WTC11 (cell line): Measurements from ENCODE around the gene PLCXD1. TPM values are rescaled to one million over a fixed set of nuclear protein-coding genes. Genes with fewer than 3 reads are reported as not detected.

ENCODE experiments used
- ATAC-seq: fragments of 200-7000 bp; cut with Tn5 transposase; 2 replicates; pipeline ENCODE4 v1.10.0; 2021; ENCODE audit warnings: mild to moderate bottlenecking, moderate library complexity
- CTCF ChIA-PET: fragments of 300-600 bp; sonication (Branson Sonifier 250); formaldehyde crosslinking; loops from one replicate; lab custom pipeline; 2021; ENCODE audit warnings: antibody characterized with exemption; lab: Charles Lee
- POLR2A ChIA-PET: fragments of 350-600 bp; sonication (Branson Sonifier 250); formaldehyde crosslinking; loops from one replicate; lab custom pipeline; 2021; ENCODE audit warnings: antibody characterized with exemption; lab: Charles Lee
- DNase-seq: peaks from one replicate; pipeline ENCODE4 v3.0.0; 2021; ENCODE audit warnings: low spot score
- H3K27ac Mint-ChIP-seq: 2 replicates; pipeline ENCODE4 v1.8.0; 2021; ENCODE audit warnings: mixed read lengths
- H3K27me3 Mint-ChIP-seq: 2 replicates; pipeline ENCODE4 v1.8.0; 2021; ENCODE audit warnings: low read depth, mild to moderate bottlenecking, moderate library complexity, mixed read lengths
- H3K36me3 Mint-ChIP-seq: 2 replicates; pipeline ENCODE4 v1.8.0; 2021; ENCODE audit warnings: mixed read lengths
- H3K4me1 Mint-ChIP-seq: 2 replicates; pipeline ENCODE4 v1.8.0; 2022; ENCODE audit warnings: mixed read lengths
- H3K4me3 Mint-ChIP-seq: 2 replicates; pipeline ENCODE4 v1.8.0; 2021; ENCODE audit warnings: mild to moderate bottlenecking, moderate library complexity, mixed read lengths
- H3K9me3 Mint-ChIP-seq: 2 replicates; pipeline ENCODE4 v1.8.0; 2021; ENCODE audit warnings: mixed read lengths
- CTCF ChIP-seq: fragments of 200-600 bp; IDR thresholded peaks from 2 replicates; pipeline ENCODE4 v1.8.0; 2022; ENCODE audit warnings: antibody characterized with exemption
- GABPB1 ChIP-seq: sonication (generic); formaldehyde crosslinking; IDR thresholded peaks from 2 replicates; pipeline ENCODE4 v1.8.1; 2023; ENCODE audit warnings: mild to moderate bottlenecking, missing genetic modification reagents
- JAZF1 ChIP-seq: fragments of 250-450 bp; sonication (Bioruptor Pico); IDR thresholded peaks from 2 replicates; pipeline ENCODE4 v1.9.0; 2021; ENCODE audit warnings: moderate library complexity, mild to moderate bottlenecking, inconsistent platforms
- MXD4 ChIP-seq: fragments of 250-450 bp; sonication (Bioruptor Pico); IDR thresholded peaks from 2 replicates; pipeline ENCODE4 v1.8.0; 2021; ENCODE audit warnings: mild to moderate bottlenecking, moderate library complexity, borderline replicate concordance
- NFE2L1 ChIP-seq: sonication (generic); formaldehyde crosslinking; IDR thresholded peaks from 2 replicates; pipeline ENCODE4 v1.8.1; 2023; ENCODE audit warnings: missing genetic modification reagents
- OVOL2 ChIP-seq: fragments of 250-450 bp; sonication (Bioruptor Pico); IDR thresholded peaks from 2 replicates; pipeline ENCODE4 v1.9.0; 2021; ENCODE audit warnings: mild to moderate bottlenecking, borderline replicate concordance
- RELA ChIP-seq: sonication (generic); formaldehyde crosslinking; IDR thresholded peaks from 2 replicates; pipeline ENCODE4 v1.8.1; 2022; ENCODE audit warnings: missing genetic modification reagents, mild to moderate bottlenecking, borderline replicate concordance
- SMAD4 ChIP-seq: sonication (generic); formaldehyde crosslinking; IDR thresholded peaks from 2 replicates; pipeline ENCODE4 v1.8.0; 2022; ENCODE audit warnings: mild to moderate bottlenecking, missing genetic modification reagents
- SOX15 ChIP-seq: fragments of 250-450 bp; sonication (Bioruptor Pico); IDR thresholded peaks from 2 replicates; pipeline ENCODE4 v1.9.0; 2021; ENCODE audit warnings: mild to moderate bottlenecking
- SP1 ChIP-seq: sonication (generic); formaldehyde crosslinking; conservative IDR thresholded peaks from 2 replicates; pipeline ENCODE4 v1.8.1; 2022; ENCODE audit warnings: missing genetic modification reagents
- TEAD1 ChIP-seq: sonication (generic); formaldehyde crosslinking; IDR thresholded peaks from 2 replicates; pipeline ENCODE4 v1.8.0; 2022; ENCODE audit warnings: mild to moderate bottlenecking, missing genetic modification reagents
- ZNF138 ChIP-seq: sonication (generic); formaldehyde crosslinking; conservative IDR thresholded peaks from 2 replicates; pipeline ENCODE4 v1.8.1; 2022; ENCODE audit warnings: mild to moderate bottlenecking, moderate library complexity, missing genetic modification reagents
- ZNF396 ChIP-seq: fragments of 250-450 bp; sonication (Bioruptor Pico); IDR thresholded peaks from 2 replicates; pipeline ENCODE4 v1.8.0; 2021; ENCODE audit warnings: mild to moderate bottlenecking, moderate library complexity, borderline replicate concordance
- ZNF512 ChIP-seq: sonication (generic); formaldehyde crosslinking; IDR thresholded peaks from 2 replicates; pipeline ENCODE4 v1.8.1; 2022; ENCODE audit warnings: missing genetic modification reagents, borderline replicate concordance
- total RNA-seq: library from RNA; stranded (reverse); gene quantifications from 3 replicates; pipeline ENCODE4 v1.2.3, GENCODE V29; 2021
- TF ChIP-seq, protein P1 (sequence below): sonication (generic); formaldehyde crosslinking; IDR thresholded peaks from 2 replicates; pipeline ENCODE4 v1.8.1; 2023; ENCODE audit warnings: mild to moderate bottlenecking, missing genetic modification reagents, moderate library complexity
- TF ChIP-seq, protein P2 (sequence below): sonication (generic); formaldehyde crosslinking; IDR thresholded peaks from 2 replicates; pipeline ENCODE4 v1.8.0; 2023; ENCODE audit warnings: mild to moderate bottlenecking, missing genetic modification reagents
- TF ChIP-seq, protein P3 (sequence below): fragments of 250-450 bp; sonication (Bioruptor Pico); IDR thresholded peaks from 2 replicates; pipeline ENCODE4 v1.9.0; 2021; ENCODE audit warnings: mild to moderate bottlenecking
- TF ChIP-seq, protein P4 (sequence below): sonication (generic); formaldehyde crosslinking; IDR thresholded peaks from 2 replicates; pipeline ENCODE4 v1.8.1; 2022; ENCODE audit warnings: mild to moderate bottlenecking, moderate library complexity, missing genetic modification reagents

PLCXD1 gene
- total RNA-seq, 1 experiment from 2014 or later = 131 TPM

GRCh38 chrX:340121-340520 is 58.9 kb downstream of the PLCXD1 start:
- no peak for ATAC-seq
- peaks cover 43% of the 10 kb centered on the region for H3K36me3 Mint-ChIP-seq
- CTCF ChIA-PET = no interaction called here
- no peak overlapping the region for H3K4me3 Mint-ChIP-seq
- no peak for DNase-seq
- POLR2A ChIA-PET = no interaction called here
- no peaks in the 10 kb centered on the region for H3K9me3 Mint-ChIP-seq
- H3K27me3 Mint-ChIP-seq = no peaks in the 10 kb centered on the region
- no peak overlapping the region for H3K27ac Mint-ChIP-seq
- peaks cover 2% of the 10 kb centered on the region; the same call in 1 of the 2 replicates for H3K4me1 Mint-ChIP-seq
- TF ChIP-seq ZNF396 (CRISPR knock-in tag) (no peak), NFE2L1 (CRISPR knock-in tag) (no peak), RELA (CRISPR knock-in tag) (no peak), JAZF1 (no peak), SOX15 (CRISPR knock-in tag) (no peak), CTCF (no peak), ZNF138 (CRISPR knock-in tag) (no peak), SP1 (no peak), MXD4 (no peak)
- TF ChIP-seq, protein P1, sequence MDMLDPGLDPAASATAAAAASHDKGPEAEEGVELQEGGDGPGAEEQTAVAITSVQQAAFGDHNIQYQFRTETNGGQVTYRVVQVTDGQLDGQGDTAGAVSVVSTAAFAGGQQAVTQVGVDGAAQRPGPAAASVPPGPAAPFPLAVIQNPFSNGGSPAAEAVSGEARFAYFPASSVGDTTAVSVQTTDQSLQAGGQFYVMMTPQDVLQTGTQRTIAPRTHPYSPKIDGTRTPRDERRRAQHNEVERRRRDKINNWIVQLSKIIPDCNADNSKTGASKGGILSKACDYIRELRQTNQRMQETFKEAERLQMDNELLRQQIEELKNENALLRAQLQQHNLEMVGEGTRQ (CRISPR knock-in tag) = no peak
- TF ChIP-seq, protein P2, sequence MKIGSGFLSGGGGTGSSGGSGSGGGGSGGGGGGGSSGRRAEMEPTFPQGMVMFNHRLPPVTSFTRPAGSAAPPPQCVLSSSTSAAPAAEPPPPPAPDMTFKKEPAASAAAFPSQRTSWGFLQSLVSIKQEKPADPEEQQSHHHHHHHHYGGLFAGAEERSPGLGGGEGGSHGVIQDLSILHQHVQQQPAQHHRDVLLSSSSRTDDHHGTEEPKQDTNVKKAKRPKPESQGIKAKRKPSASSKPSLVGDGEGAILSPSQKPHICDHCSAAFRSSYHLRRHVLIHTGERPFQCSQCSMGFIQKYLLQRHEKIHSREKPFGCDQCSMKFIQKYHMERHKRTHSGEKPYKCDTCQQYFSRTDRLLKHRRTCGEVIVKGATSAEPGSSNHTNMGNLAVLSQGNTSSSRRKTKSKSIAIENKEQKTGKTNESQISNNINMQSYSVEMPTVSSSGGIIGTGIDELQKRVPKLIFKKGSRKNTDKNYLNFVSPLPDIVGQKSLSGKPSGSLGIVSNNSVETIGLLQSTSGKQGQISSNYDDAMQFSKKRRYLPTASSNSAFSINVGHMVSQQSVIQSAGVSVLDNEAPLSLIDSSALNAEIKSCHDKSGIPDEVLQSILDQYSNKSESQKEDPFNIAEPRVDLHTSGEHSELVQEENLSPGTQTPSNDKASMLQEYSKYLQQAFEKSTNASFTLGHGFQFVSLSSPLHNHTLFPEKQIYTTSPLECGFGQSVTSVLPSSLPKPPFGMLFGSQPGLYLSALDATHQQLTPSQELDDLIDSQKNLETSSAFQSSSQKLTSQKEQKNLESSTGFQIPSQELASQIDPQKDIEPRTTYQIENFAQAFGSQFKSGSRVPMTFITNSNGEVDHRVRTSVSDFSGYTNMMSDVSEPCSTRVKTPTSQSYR (CRISPR knock-in tag) = no peak
- TF ChIP-seq, protein P3, sequence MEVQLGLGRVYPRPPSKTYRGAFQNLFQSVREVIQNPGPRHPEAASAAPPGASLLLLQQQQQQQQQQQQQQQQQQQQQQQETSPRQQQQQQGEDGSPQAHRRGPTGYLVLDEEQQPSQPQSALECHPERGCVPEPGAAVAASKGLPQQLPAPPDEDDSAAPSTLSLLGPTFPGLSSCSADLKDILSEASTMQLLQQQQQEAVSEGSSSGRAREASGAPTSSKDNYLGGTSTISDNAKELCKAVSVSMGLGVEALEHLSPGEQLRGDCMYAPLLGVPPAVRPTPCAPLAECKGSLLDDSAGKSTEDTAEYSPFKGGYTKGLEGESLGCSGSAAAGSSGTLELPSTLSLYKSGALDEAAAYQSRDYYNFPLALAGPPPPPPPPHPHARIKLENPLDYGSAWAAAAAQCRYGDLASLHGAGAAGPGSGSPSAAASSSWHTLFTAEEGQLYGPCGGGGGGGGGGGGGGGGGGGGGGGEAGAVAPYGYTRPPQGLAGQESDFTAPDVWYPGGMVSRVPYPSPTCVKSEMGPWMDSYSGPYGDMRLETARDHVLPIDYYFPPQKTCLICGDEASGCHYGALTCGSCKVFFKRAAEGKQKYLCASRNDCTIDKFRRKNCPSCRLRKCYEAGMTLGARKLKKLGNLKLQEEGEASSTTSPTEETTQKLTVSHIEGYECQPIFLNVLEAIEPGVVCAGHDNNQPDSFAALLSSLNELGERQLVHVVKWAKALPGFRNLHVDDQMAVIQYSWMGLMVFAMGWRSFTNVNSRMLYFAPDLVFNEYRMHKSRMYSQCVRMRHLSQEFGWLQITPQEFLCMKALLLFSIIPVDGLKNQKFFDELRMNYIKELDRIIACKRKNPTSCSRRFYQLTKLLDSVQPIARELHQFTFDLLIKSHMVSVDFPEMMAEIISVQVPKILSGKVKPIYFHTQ = no peak
- TF ChIP-seq, all 79 proteins: peak for 0

- H3K27ac Mint-ChIP-seq = no peak overlapping the region
- ChIA-PET CTCF (no interaction called here), POLR2A (no interaction called here)
- H3K4me3 Mint-ChIP-seq = no peak overlapping the region
- H3K36me3 Mint-ChIP-seq = peaks cover 43% of the 10 kb centered on the region
- peaks cover 2% of the 10 kb centered on the region; the same call in 1 of the 2 replicates for H3K4me1 Mint-ChIP-seq
- no peaks in the 10 kb centered on the region for H3K9me3 Mint-ChIP-seq
- no peak for TF ChIP-seq TEAD1 (CRISPR knock-in tag)
- no peaks in the 10 kb centered on the region for H3K27me3 Mint-ChIP-seq
- ATAC-seq (no peak), DNase-seq (no peak)
These were observed 59.7 kb downstream of the PLCXD1 start for GRCh38 chrX:340641-341423.

- Mint-ChIP-seq H3K9me3 (no peaks in the 10 kb centered on the region), H3K27ac (no peak overlapping the region), H3K4me3 (0 out of 2 replicates have a peak overlapping the region, but pooled peaks have one; percentile 14), H3K4me1 (peaks cover 2% of the 10 kb centered on the region; the same call in 1 of the 2 replicates), H3K27me3 (no peaks in the 10 kb centered on the region), H3K36me3 (peaks cover 37% of the 10 kb centered on the region)
- TF ChIP-seq GABPB1 (no peak), SMAD4 (CRISPR knock-in tag) (no peak), OVOL2 (CRISPR knock-in tag) (no peak), ZNF512 (no peak)
- TF ChIP-seq, protein P1 (CRISPR knock-in tag) = no peak
- TF ChIP-seq, protein P4, sequence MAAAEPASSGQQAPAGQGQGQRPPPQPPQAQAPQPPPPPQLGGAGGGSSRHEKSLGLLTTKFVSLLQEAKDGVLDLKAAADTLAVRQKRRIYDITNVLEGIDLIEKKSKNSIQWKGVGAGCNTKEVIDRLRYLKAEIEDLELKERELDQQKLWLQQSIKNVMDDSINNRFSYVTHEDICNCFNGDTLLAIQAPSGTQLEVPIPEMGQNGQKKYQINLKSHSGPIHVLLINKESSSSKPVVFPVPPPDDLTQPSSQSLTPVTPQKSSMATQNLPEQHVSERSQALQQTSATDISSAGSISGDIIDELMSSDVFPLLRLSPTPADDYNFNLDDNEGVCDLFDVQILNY (CRISPR knock-in tag) = no peak
- ChIA-PET CTCF (no interaction called here), POLR2A (no interaction called here)
- ATAC-seq (no peak), DNase-seq (peak; percentile 8)
These were observed 60.4 kb downstream of the PLCXD1 start for GRCh38 chrX:341541-342101.
